K562 (cell line): ENCODE measurements around the gene ZNF821. TPM values are rescaled to one million over a fixed set of nuclear protein-coding genes. Genes with fewer than 3 reads are reported as not detected.
A peak's percentile ranks its signal among the peaks of the same experiment; 100 is the strongest.

Experiments used
- HES1 ChIP-seq: fragments of 450-650 bp; IDR thresholded peaks from 2 replicates; pipeline ENCODE4 v1.6.1; 2016; ENCODE audit warnings: low read depth, mild to moderate bottlenecking, moderate library complexity
- LCOR ChIP-seq: sonication (generic); formaldehyde crosslinking; IDR thresholded peaks from 2 replicates; pipeline ENCODE4 v1.8.0; 2022; ENCODE audit warnings: mild to moderate bottlenecking, missing genetic modification reagents
- POLR2AphosphoS5 ChIP-seq: IDR thresholded peaks from 2 replicates; pipeline ENCODE4 v1.6.1; 2011; ENCODE audit warnings: mild to moderate bottlenecking, low read depth, low read length, moderate library complexity; ENCODE audit not compliant: control insufficient read depth, insufficient read depth
- RFX7 ChIP-seq: fragments of 250-450 bp; sonication (Bioruptor Pico); IDR thresholded peaks from 2 replicates; pipeline ENCODE4 v1.5.1; 2021; ENCODE audit warnings: mild to moderate bottlenecking
- SRF ChIP-seq, 2 experiments: fragments of 250-450, 450-650 bp in 1 of 2; sonication (Bioruptor Pico) in 1 of 2; sonication (generic) in 1 of 2; formaldehyde crosslinking; IDR thresholded peaks; 2 replicates each; pipeline versions ENCODE4 v1.5.0 to v1.5.1; 2020 to 2022; ENCODE audit warnings: mild to moderate bottlenecking in 1 of 2, missing genetic modification reagents in 1 of 2
- TCF7L2 ChIP-seq: fragments of 150-350 bp; IDR thresholded peaks from 2 replicates; pipeline ENCODE4 v1.6.1; 2016; ENCODE audit warnings: low read depth, mild to moderate bottlenecking, low read length, moderate library complexity
- TCFL5 ChIP-seq: fragments of 250-450 bp; sonication (Bioruptor Pico); conservative IDR thresholded peaks from 2 replicates; pipeline ENCODE4 v1.6.1; 2021; ENCODE audit warnings: mild to moderate bottlenecking, moderate library complexity, matching md5 sums
- TFE3 ChIP-seq: fragments of 450-650 bp; formaldehyde crosslinking; IDR thresholded peaks from 2 replicates; pipeline ENCODE4 v1.4.0; 2020; ENCODE audit warnings: mild to moderate bottlenecking, mixed read lengths
- U2AF2 ChIP-seq: fragments of 200-400 bp; formaldehyde crosslinking; optimal IDR thresholded peaks from 2 replicates; pipeline ENCODE3; 2017; ENCODE audit warnings: low read depth, mild to moderate bottlenecking, low read length
- ZBTB1 ChIP-seq: sonication (generic); formaldehyde crosslinking; IDR thresholded peaks from 2 replicates; pipeline ENCODE4 v1.8.1; 2023; ENCODE audit warnings: missing genetic modification reagents, low read depth, mild to moderate bottlenecking, borderline replicate concordance
- ZMIZ1 ChIP-seq, 2 experiments: fragments of 150-350 bp in 1 of 2; IDR thresholded peaks; 2 replicates each; pipeline ENCODE4 v1.6.1; 2012 to 2016; ENCODE audit warnings: low read depth in 2 of 2, low read length in 2 of 2, mild to moderate bottlenecking in 1 of 2, moderate library complexity in 1 of 2
- polyA plus RNA-seq, 8 experiments: library from polyadenylated mRNA; depleted of rRNA in 4 of 8; stranded (reverse) in 5 of 8; unstranded in 3 of 8; fragments of >200 nt; fragmentation: Nextera tagmentation in 2 of 8; fragmentation: Illumina TruSeq in 1 of 8; extraction: Ambion mirVana in 2 of 8; extraction: Trizol in 1 of 8; gene quantifications; 2 replicates each; pipeline versions ENCODE4 v1.2.1 to v1.2.3, GENCODE V29; 2011 to 2014; ENCODE audit warnings: inconsistent platforms in 1 of 8, missing spikeins in 1 of 8
- total RNA-seq, 7 experiments: library from RNA; depleted of rRNA in 6 of 7; stranded (reverse); fragments of >200 nt in 6 of 7; fragmentation: Illumina TruSeq in 2 of 7; extraction: Trizol in 2 of 7; gene quantifications; 2 replicates each; pipeline versions ENCODE4 v1.2.1 to v1.2.3, GENCODE V29; 2011 to 2021; ENCODE audit warnings: low replicate concordance in 1 of 7
- TF ChIP-seq, protein P1 (sequence below): fragments of 250-450 bp; sonication (Bioruptor Pico); IDR thresholded peaks from 2 replicates; pipeline ENCODE4 v1.5.0; 2021; ENCODE audit warnings: mild to moderate bottlenecking, moderate library complexity
- TF ChIP-seq, protein P2 (sequence below): fragments of 250-450 bp; sonication (Bioruptor Pico); IDR thresholded peaks from 2 replicates; pipeline ENCODE4 v1.4.0; 2020; ENCODE audit warnings: mild to moderate bottlenecking

The ZNF821 gene
- total and polyA plus RNA-seq, 9 of the 15 experiments (the other 6 are each of a cell fraction or from before 2014, with no cell fraction given): 0.38 to 5.6 (median 3.6) TPM

DNA sequence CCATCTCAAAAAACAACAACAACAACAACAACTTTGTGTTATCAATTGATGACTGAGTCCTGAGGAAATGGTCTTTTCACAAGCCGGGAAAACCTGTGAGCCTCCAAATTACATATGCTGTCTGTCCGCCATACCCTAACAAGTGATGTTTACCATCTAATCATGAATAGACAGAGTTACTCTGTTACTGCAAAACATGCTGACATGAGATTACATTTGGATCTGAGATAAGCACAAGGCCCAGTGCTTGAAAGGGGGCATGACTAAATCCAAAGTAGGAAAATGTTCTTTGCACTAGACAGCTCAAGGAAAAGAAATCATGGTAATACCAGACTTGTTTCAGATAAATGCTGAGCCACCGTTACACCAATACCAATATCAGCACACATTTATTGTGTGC lies 46.8 kb downstream of the ZNF821 start (continued):
- TF ChIP-seq ZMIZ1 (IDR thresholded peaks at IDR 0.05; ENCODE audit: low read depth in 2 of 2, low read length in 2 of 2): peak in 1 of 2 experiments; percentile 51; a peak in 1 of 4 replicates
- TF ChIP-seq, protein P1, sequence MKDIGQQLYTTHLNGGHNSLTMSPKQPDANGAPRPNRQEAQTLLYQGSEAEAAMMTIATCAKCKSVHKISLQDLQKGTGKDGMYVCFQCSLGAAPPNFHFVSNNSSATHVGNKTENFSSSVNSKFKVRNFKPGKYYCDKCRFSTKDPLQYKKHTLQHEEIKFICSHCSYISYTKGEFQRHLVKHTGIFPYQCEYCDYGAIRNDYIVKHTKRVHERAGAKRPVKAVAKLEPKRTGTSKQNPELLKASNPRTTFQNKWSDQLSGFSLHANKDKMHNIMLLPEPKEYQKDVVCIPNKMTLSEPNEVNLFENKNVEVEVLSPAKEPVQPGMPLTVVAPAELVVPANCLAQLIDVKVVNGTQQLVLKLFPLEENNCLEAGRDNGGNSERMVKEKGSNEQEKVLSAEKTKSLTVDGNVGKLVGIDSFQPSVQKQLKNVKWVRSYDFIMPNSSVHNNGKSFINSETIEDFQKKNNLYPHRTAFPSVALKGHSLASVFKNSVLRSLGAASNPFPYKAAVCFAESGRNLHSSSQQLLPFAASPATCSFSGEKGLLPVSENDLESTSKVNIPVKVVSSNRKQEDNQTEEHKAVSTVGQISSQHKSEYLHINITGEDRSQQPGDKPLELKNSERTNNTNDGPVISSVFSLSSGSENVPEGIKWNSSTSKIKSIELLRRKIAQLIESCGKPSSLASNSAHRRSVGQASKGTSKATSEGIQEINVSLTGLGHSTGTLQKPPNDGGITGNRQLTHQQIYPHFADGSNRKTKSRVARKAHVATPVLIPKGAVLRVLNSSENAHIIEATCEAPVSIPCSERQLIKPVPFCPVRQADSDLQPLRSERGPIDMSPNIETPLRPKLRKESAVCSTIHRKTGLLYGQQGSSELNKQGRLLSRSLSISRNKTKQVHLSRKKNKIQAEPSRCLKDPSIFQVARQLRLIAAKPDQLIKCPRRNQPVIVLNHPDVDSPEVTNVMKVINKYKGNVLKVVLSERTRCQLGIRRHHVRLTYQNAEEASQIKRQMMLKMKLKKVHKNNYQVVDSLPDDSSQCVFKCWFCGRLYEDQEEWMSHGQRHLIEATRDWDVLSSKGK (CRISPR knock-in tag): no peak
- TF ChIP-seq LCOR (CRISPR knock-in tag): 0 out of 2 replicates have a peak, but pooled peaks have one; percentile 44
- TF ChIP-seq, protein P2, sequence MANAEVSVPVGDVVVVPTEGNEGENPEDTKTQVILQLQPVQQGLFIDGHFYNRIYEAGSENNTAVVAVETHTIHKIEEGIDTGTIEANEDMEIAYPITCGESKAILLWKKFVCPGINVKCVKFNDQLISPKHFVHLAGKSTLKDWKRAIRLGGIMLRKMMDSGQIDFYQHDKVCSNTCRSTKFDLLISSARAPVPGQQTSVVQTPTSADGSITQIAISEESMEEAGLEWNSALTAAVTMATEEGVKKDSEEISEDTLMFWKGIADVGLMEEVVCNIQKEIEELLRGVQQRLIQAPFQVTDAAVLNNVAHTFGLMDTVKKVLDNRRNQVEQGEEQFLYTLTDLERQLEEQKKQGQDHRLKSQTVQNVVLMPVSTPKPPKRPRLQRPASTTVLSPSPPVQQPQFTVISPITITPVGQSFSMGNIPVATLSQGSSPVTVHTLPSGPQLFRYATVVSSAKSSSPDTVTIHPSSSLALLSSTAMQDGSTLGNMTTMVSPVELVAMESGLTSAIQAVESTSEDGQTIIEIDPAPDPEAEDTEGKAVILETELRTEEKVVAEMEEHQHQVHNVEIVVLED (CRISPR knock-in tag): 0 out of 2 replicates have a peak, but pooled peaks have one; percentile 14
- TF ChIP-seq HES1: no peak
- no peak for TF ChIP-seq TCF7L2
- no peak for TF ChIP-seq U2AF2
- TF ChIP-seq TFE3 (CRISPR knock-in tag): no peak
- TF ChIP-seq SRF (CRISPR knock-in tag; IDR thresholded peaks at IDR 0.05): no peak
- no peak for TF ChIP-seq ZBTB1
- TF ChIP-seq TCFL5 (CRISPR knock-in tag): no peak
- peak; percentile 57; the same call in 1 of the 2 replicates for TF ChIP-seq POLR2AphosphoS5
- no peak for TF ChIP-seq RFX7 (CRISPR knock-in tag)
